Ishikawa (cell line): ENCODE results near the gene PPAN.

Experiments used
- CEBPB ChIP-seq: IDR thresholded peaks from 2 replicates; pipeline ENCODE4 v1.6.1; 2012
- CREB1 ChIP-seq: IDR thresholded peaks from 2 replicates; pipeline ENCODE4 v1.6.1; 2012; ENCODE audit warnings: low read depth
- EGR1 ChIP-seq: IDR thresholded peaks from 2 replicates; pipeline ENCODE4 v1.6.1; 2012
- EP300 ChIP-seq: IDR thresholded peaks from 2 replicates; pipeline ENCODE4 v1.6.1; 2012; ENCODE audit warnings: borderline replicate concordance
- FOXM1 ChIP-seq: IDR thresholded peaks from 2 replicates; pipeline ENCODE4 v1.6.1; 2012; ENCODE audit warnings: low read depth, borderline replicate concordance
- NFIC ChIP-seq: IDR thresholded peaks from 2 replicates; pipeline ENCODE4 v1.6.1; 2012
- RAD21 ChIP-seq: IDR thresholded peaks from 2 replicates; pipeline ENCODE4 v1.6.1; 2012; ENCODE audit warnings: low read depth
- TAF1 ChIP-seq: IDR thresholded peaks from 2 replicates; pipeline ENCODE4 v1.6.1; 2012; ENCODE audit warnings: low read depth, mild to moderate bottlenecking
- TCF12 ChIP-seq: IDR thresholded peaks from 2 replicates; pipeline ENCODE4 v1.6.1; 2012; ENCODE audit warnings: low read depth
- TEAD4 ChIP-seq: IDR thresholded peaks from 2 replicates; pipeline ENCODE4 v1.6.1; 2012
- YY1 ChIP-seq: IDR thresholded peaks from 2 replicates; pipeline ENCODE4 v1.6.1; 2012; ENCODE audit warnings: low read depth
- ZBTB7A ChIP-seq: IDR thresholded peaks from 2 replicates; pipeline ENCODE4 v1.6.1; 2012; ENCODE audit warnings: low read depth
- TF ChIP-seq, protein P1 (sequence below): IDR thresholded peaks from 2 replicates; pipeline ENCODE4 v1.6.1; 2012
- TF ChIP-seq, protein P2 (sequence below): IDR thresholded peaks from 2 replicates; pipeline ENCODE4 v1.6.1; 2012; ENCODE audit warnings: low read depth, mild to moderate bottlenecking

DNA sequence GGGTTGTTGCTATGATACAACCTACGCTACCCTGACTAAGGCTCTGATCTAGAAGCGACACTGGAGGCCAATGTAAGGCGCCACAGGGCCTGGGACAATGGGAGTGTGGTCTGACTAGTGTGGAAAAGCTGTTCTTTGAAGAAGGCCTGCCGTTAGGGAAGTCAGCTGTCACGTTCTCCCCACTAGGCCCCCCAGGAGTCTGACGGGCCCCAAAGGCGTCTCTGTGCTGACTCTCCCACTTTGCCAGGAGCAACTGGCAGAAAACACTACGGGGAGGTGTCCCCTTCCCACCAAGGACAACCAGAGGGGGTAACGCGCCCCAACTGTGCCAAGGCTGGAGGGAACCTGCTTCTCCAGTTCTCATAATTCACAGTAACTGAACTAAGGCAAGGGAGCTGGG, 38.9 kb downstream of the PPAN start:
- TF ChIP-seq TEAD4 (no peak), TCF12 (no peak), EP300 (no peak), EGR1 (no peak), CREB1 (no peak), RAD21 (no peak), TAF1 (no peak), CEBPB (no peak), YY1 (no peak), ZBTB7A (no peak), FOXM1 (no peak), NFIC (no peak)
- TF ChIP-seq, protein P1, sequence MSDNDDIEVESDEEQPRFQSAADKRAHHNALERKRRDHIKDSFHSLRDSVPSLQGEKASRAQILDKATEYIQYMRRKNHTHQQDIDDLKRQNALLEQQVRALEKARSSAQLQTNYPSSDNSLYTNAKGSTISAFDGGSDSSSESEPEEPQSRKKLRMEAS = no peak
- TF ChIP-seq, protein P2, sequence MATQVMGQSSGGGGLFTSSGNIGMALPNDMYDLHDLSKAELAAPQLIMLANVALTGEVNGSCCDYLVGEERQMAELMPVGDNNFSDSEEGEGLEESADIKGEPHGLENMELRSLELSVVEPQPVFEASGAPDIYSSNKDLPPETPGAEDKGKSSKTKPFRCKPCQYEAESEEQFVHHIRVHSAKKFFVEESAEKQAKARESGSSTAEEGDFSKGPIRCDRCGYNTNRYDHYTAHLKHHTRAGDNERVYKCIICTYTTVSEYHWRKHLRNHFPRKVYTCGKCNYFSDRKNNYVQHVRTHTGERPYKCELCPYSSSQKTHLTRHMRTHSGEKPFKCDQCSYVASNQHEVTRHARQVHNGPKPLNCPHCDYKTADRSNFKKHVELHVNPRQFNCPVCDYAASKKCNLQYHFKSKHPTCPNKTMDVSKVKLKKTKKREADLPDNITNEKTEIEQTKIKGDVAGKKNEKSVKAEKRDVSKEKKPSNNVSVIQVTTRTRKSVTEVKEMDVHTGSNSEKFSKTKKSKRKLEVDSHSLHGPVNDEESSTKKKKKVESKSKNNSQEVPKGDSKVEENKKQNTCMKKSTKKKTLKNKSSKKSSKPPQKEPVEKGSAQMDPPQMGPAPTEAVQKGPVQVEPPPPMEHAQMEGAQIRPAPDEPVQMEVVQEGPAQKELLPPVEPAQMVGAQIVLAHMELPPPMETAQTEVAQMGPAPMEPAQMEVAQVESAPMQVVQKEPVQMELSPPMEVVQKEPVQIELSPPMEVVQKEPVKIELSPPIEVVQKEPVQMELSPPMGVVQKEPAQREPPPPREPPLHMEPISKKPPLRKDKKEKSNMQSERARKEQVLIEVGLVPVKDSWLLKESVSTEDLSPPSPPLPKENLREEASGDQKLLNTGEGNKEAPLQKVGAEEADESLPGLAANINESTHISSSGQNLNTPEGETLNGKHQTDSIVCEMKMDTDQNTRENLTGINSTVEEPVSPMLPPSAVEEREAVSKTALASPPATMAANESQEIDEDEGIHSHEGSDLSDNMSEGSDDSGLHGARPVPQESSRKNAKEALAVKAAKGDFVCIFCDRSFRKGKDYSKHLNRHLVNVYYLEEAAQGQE = no peak
